ENCODE data around the gene ZNF546.

DNA sequence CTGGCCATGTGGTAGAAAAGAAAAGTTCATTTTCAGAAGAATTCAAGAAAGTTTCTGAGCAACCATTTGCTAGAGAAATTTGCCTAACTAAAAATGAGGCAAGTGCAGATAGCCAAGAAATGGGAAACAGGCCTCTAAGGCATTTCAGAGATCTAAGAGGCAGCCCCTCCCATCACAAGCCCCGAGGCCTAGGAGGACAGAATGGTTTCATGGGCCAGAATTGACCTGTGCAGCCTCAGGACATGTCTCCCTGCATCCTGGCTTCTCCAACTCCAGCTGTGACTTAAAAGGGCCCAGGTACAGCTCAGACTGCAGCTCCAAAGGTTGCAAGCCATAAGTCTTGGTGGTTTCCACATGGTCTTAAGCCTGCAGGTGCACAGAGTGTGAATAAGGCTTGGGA, 3.3 kb upstream of the ZNF546 start:
- no peak for TF ChIP-seq POLR2A (IDR thresholded peaks at IDR 0.05)
- TF ChIP-seq, protein P1, sequence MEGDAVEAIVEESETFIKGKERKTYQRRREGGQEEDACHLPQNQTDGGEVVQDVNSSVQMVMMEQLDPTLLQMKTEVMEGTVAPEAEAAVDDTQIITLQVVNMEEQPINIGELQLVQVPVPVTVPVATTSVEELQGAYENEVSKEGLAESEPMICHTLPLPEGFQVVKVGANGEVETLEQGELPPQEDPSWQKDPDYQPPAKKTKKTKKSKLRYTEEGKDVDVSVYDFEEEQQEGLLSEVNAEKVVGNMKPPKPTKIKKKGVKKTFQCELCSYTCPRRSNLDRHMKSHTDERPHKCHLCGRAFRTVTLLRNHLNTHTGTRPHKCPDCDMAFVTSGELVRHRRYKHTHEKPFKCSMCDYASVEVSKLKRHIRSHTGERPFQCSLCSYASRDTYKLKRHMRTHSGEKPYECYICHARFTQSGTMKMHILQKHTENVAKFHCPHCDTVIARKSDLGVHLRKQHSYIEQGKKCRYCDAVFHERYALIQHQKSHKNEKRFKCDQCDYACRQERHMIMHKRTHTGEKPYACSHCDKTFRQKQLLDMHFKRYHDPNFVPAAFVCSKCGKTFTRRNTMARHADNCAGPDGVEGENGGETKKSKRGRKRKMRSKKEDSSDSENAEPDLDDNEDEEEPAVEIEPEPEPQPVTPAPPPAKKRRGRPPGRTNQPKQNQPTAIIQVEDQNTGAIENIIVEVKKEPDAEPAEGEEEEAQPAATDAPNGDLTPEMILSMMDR (IDR thresholded peaks at IDR 0.05): no peak

Measured in adrenal gland (tissue), 5 donors.